ENCODE measurements around the gene C12orf75.

Gene C12orf75

GRCh38 chr12:105418821-105419291 lies 88.4 kb downstream of the C12orf75 start:
- DNase-seq (ENCODE audit: low read depth) = no peak

DNA sequence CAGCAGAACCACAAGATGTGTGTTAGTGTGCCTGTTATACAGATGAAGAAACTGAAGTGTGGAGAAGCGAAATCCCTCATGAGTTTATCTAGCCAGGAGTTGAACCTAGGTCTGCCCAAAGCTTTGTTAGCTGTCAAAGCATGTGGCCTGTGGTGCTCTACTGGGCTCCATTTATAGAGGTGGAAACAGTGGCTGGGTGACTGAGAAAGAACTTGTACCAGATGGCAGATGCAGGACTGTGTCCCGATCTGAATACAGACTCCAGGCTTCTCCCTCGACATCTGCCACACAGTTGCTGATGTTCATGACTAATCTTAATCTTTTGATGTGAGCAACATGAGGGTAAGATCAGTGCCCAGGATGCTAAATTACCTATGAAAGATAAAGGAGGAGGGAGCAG lies 89.1 kb downstream of the C12orf75 start:
- DNase-seq (ENCODE audit: low read depth) = no peak

DNA sequence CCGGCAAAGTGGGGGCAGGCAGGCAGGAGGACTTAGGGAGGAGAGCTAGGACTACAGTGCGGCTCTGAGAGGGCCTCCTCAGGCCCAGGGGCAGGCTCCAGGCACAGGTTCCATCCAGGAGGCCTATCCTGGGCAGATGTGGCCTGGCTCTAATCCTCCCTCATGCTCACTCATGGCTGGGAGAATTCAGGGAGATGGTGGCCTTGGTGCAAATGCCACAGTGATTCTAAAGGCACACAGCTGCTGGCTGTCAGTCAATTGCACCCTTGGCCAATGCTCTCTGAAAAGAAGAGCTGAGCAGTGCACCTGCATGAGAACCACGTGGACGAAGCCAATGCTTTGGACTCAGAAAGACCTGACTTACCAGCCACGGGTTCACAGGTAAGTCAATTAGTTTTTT lies 89.6 kb downstream of the C12orf75 start:
- DNase-seq (ENCODE audit: low read depth) = no peak

- no peak for DNase-seq (ENCODE audit: low read depth)
Observed at GRCh38 chr12:105420659-105421240, 90.3 kb downstream of the C12orf75 start.
